Measurements from ENCODE around the gene GPR82. TPM values are rescaled to one million over a fixed set of nuclear protein-coding genes. Genes with fewer than 3 reads are reported as not detected.

Gene GPR82
- total RNA-seq, 1 experiment from 2014 or later, result not detected

- Histone ChIP-seq H3K27me3 (ENCODE audit: insufficient read depth, low read depth) (no peaks in the 10 kb centered on the region), H3K4me1 (replicated peaks; ENCODE audit: insufficient read depth) (no peaks in the 10 kb centered on the region), H2AFZ (no peak overlapping the region), H3K79me2 (ENCODE audit: low read depth) (no peaks in the 10 kb centered on the region), H3K4me3 (no peak overlapping the region), H3K27ac (no peak overlapping the region), H4K20me1 (ENCODE audit: insufficient read depth) (no peaks in the 10 kb centered on the region), H3F3A (ENCODE audit: insufficient read depth, low read depth) (no peaks in the 10 kb centered on the region), H3K9me3 (ENCODE audit: insufficient read depth, low read depth) (no peaks in the 10 kb centered on the region), H3K9me2 (ENCODE audit: insufficient read depth) (no peaks in the 10 kb centered on the region), H3K36me3 (ENCODE audit: low read depth) (no peaks in the 10 kb centered on the region), H3K4me2 (no peak overlapping the region)
- no peak for DNase-seq
- intact Hi-C loops (cut with micrococcal nuclease; ENCODE audit: unreplicated experiment), result no loop called here
- POLR2A ChIA-PET (ENCODE audit: unreplicated experiment), result no interaction called here
- CTCF ChIA-PET, result no interaction called here
- no TSS peak for BruUV-seq (replicated peaks)
- no peak for TF ChIP-seq CTCF (conservative IDR thresholded peaks at IDR 0.05)
- TF ChIP-seq EZH2 (IDR thresholded peaks at IDR 0.05; ENCODE audit: low read depth), result no peak
These were observed 13.1 kb downstream of the GPR82 start for GRCh38 chrX:41737065-41737464.

- Histone ChIP-seq H4K20me1 (ENCODE audit: insufficient read depth) (no peaks in the 10 kb centered on the region), H3K79me2 (ENCODE audit: low read depth) (no peaks in the 10 kb centered on the region), H3K9me2 (ENCODE audit: insufficient read depth) (no peaks in the 10 kb centered on the region), H3K4me1 (replicated peaks; ENCODE audit: insufficient read depth) (no peaks in the 10 kb centered on the region), H3K9me3 (ENCODE audit: insufficient read depth, low read depth) (no peaks in the 10 kb centered on the region), H3K36me3 (ENCODE audit: low read depth) (no peaks in the 10 kb centered on the region), H3K4me2 (no peak overlapping the region), H3F3A (ENCODE audit: insufficient read depth, low read depth) (no peaks in the 10 kb centered on the region), H3K27ac (no peak overlapping the region), H2AFZ (no peak overlapping the region), H3K4me3 (no peak overlapping the region), H3K27me3 (ENCODE audit: insufficient read depth, low read depth) (no peaks in the 10 kb centered on the region)
- POLR2A ChIA-PET (ENCODE audit: unreplicated experiment), result no interaction called here
- CTCF ChIA-PET, result no interaction called here
- intact Hi-C loops (cut with micrococcal nuclease; ENCODE audit: unreplicated experiment), result no loop called here
- TF ChIP-seq CTCF (conservative IDR thresholded peaks at IDR 0.05), result no peak
- no peak for TF ChIP-seq EZH2 (IDR thresholded peaks at IDR 0.05; ENCODE audit: low read depth)
- no TSS peak for BruUV-seq (replicated peaks)
- no peak for DNase-seq
These were observed 15.9 kb downstream of the GPR82 start for GRCh38 chrX:41739871-41740270.

GRCh38 chrX:41750716-41751115, 26.7 kb downstream of the GPR82 start:
- H3K4me3 ChIP-seq, result no peak overlapping the region
- no peak overlapping the region for H3K27ac ChIP-seq
- ChIA-PET POLR2A (ENCODE audit: unreplicated experiment) (no interaction called here), CTCF (no interaction called here)
- no peak overlapping the region for H3K4me2 ChIP-seq
- no peaks in the 10 kb centered on the region for H3K27me3 ChIP-seq (ENCODE audit: insufficient read depth, low read depth)
- no peaks in the 10 kb centered on the region for H4K20me1 ChIP-seq (ENCODE audit: insufficient read depth)
- H3K4me1 ChIP-seq (replicated peaks; ENCODE audit: insufficient read depth), result no peaks in the 10 kb centered on the region
- no peaks in the 10 kb centered on the region for H3K36me3 ChIP-seq (ENCODE audit: low read depth)
- BruUV-seq (replicated peaks), result no TSS peak
- no peaks in the 10 kb centered on the region for H3K9me3 ChIP-seq (ENCODE audit: insufficient read depth, low read depth)
- no peak for DNase-seq
- H3K79me2 ChIP-seq (ENCODE audit: low read depth), result no peaks in the 10 kb centered on the region
- no peak for TF ChIP-seq CTCF (conservative IDR thresholded peaks at IDR 0.05)
- no peak for TF ChIP-seq EZH2 (IDR thresholded peaks at IDR 0.05; ENCODE audit: low read depth)
- H3F3A ChIP-seq (ENCODE audit: insufficient read depth, low read depth), result no peaks in the 10 kb centered on the region
- intact Hi-C loops (cut with micrococcal nuclease; ENCODE audit: unreplicated experiment), result no loop called here
- no peaks in the 10 kb centered on the region for H3K9me2 ChIP-seq (ENCODE audit: insufficient read depth)
- H2AFZ ChIP-seq, result no peak overlapping the region

Data from PC-9 (cell line).